GM12873 (cell line): ENCODE data around the gene SLC25A21.

ENCODE experiments used
- CTCF ChIP-seq: IDR thresholded peaks from 2 replicates; pipeline ENCODE4 v1.5.1; 2012; ENCODE audit warnings: low read depth, mild to moderate bottlenecking, moderate library complexity, low read length, control low read depth; ENCODE audit not compliant: insufficient read depth; ENCODE audit errors: missing control alignments

Gene SLC25A21

DNA sequence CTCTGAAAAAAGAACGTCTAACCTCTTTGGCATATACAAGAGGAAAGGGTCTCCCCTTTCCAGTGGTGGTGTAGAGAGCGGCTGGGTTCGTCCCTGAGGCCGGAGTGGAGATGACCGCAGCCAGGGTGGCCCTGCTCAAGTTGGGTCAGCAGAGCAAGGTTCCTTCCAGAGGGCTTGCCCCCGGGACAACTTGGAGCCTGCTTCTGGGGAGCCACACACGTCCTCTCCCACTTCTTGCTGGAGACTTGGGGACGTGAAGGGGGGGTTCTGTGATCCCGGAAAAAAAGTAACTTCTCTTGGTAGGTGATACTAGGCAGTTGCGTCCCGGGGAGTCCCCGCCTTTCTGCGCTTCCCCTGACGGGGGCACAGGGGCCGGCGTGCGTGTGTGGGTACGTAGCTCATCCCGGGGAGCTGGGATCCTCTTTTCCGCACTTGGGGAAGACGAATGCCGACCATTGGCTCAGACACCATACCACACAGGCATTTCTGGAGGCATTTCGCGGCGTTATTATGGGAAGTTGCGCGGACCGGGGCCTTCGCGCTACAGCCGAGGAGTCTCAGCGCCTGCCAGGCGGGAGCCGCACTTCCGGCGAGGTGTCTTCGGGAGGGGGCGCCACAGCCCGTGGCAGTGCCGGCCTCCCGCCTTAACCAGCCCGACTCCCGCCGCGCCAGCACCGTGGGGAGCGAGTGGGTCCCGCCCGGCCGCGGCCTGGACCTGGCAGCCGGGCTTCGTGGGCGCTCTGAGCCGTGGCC is 525.6 kb downstream of the SLC25A21 start:
- TF ChIP-seq CTCF = no peak

- no peak for TF ChIP-seq CTCF
Measured at GRCh38 chr14:36633580-36633979, 538.8 kb downstream of the SLC25A21 start.
